ENCODE results near the gene CA10. TPM values are rescaled to one million over a fixed set of nuclear protein-coding genes. Genes with fewer than 3 reads are reported as not detected.

CA10 gene
- total and polyA plus RNA-seq, 2 donors (not counting 3 experiments of a cell fraction or from before 2014, with no cell fraction given), result not detected

DNA sequence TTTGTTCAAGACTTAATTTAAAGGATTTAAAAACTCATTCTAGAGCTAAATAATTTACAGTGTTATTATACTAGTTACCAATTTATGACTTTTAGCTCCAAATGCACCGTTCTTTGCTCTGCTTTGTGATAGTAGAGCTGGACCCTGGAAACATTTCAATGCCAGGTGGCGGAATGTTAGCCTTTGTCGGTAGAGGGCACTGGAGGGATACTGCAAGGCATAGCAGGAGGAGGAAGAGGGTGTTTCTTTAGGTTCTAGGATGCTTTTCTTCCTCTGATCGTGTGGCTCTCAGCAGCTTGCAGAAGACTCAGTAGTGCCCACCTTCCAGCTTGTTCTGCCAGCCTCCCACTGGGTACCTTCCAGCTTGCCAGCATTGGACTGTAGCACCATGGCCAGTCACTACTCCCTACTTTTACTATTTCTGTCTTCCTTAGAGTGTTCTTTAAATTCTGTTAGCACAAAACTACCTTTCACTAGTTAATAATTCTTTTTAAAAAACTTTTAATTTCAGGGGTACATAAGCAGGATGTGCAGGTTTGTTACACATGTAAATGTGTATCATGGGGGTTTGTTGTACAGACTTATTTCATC, 572.9 kb downstream of the CA10 start:
- POLR2A ChIA-PET, result no interaction called here
- dilution Hi-C loops (cut with MboI; ENCODE audit: extremely low pct_ligation_motif_present, low sequenced_read_pairs) (no loop called here), intact Hi-C loops (cut with micrococcal nuclease) (no loop called here)
- Histone ChIP-seq H3K9me3 (replicated peaks; ENCODE audit: control insufficient read depth, insufficient read depth, low read length) (no peaks in the 10 kb centered on the region), H3K4me3 (replicated peaks in 1 of 3; ENCODE audit: insufficient read depth in 1 of 3, low read depth in 1 of 3, low read length in 3 of 3) (no peak overlapping the region), H4K20me1 (replicated peaks; ENCODE audit: control insufficient read depth, extremely low read depth, insufficient read depth, low read length) (no peaks in the 10 kb centered on the region), H3K27ac (ENCODE audit: insufficient read depth, low read depth, low read length) (no peak overlapping the region), H3K9ac (replicated peaks; ENCODE audit: extremely low read depth, insufficient read depth, low read length) (no peak overlapping the region), H3K27me3 (ENCODE audit: control insufficient read depth in 2 of 2, insufficient read depth in 2 of 2, low read length in 2 of 2) (no peaks in the 10 kb centered on the region), H3K9me1 (replicated peaks; ENCODE audit: control insufficient read depth, extremely low read depth, insufficient read depth, low read length) (no peaks in the 10 kb centered on the region), H3K4me2 (ENCODE audit: insufficient read depth, low read length) (no peak overlapping the region), H3K36me3 (ENCODE audit: control insufficient read depth in 2 of 2, extremely low read depth in 1 of 2, insufficient read depth in 2 of 2, low read length in 2 of 2) (no peaks in the 10 kb centered on the region), H3K4me1 (ENCODE audit: control insufficient read depth, extremely low read depth, insufficient read depth, low read length) (no peaks in the 10 kb centered on the region), H2AFZ (ENCODE audit: low read depth, low read length) (no peak overlapping the region), H3K79me2 (ENCODE audit: control insufficient read depth, insufficient read depth, low read length) (no peaks in the 10 kb centered on the region)
- CTCF ChIA-PET, result no interaction called here
- BruUV-seq (replicated peaks), result no TSS peak
- DNase-seq (ENCODE audit: low read depth, low spot score), result no peak
- FAIRE-seq, result no peak
- TF ChIP-seq, protein P1, sequence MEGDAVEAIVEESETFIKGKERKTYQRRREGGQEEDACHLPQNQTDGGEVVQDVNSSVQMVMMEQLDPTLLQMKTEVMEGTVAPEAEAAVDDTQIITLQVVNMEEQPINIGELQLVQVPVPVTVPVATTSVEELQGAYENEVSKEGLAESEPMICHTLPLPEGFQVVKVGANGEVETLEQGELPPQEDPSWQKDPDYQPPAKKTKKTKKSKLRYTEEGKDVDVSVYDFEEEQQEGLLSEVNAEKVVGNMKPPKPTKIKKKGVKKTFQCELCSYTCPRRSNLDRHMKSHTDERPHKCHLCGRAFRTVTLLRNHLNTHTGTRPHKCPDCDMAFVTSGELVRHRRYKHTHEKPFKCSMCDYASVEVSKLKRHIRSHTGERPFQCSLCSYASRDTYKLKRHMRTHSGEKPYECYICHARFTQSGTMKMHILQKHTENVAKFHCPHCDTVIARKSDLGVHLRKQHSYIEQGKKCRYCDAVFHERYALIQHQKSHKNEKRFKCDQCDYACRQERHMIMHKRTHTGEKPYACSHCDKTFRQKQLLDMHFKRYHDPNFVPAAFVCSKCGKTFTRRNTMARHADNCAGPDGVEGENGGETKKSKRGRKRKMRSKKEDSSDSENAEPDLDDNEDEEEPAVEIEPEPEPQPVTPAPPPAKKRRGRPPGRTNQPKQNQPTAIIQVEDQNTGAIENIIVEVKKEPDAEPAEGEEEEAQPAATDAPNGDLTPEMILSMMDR (IDR thresholded peaks at IDR 0.05; ENCODE audit: extremely low read depth in 1 of 2, insufficient read depth in 1 of 2, low read depth in 1 of 2, low read length in 2 of 2), result no peak
- TF ChIP-seq FOS (IDR thresholded peaks at IDR 0.05; ENCODE audit: borderline replicate concordance, insufficient read depth, low read length) (no peak), EZH2 (IDR thresholded peaks at IDR 0.05; ENCODE audit: borderline replicate concordance, low read depth, low read length, severe bottlenecking) (no peak), JUN (IDR thresholded peaks at IDR 0.05; ENCODE audit: borderline replicate concordance, insufficient read depth, insufficient read length, low read depth) (no peak), POLR2AphosphoS5 (IDR thresholded peaks at IDR 0.05; ENCODE audit: insufficient read depth, low read depth, low read length) (no peak), POLR2A (IDR thresholded peaks at IDR 0.05; ENCODE audit: low read depth, low read length) (no peak), MYC (IDR thresholded peaks at IDR 0.05; ENCODE audit: low read depth, low read length) (no peak), GATA2 (IDR thresholded peaks at IDR 0.05; ENCODE audit: insufficient read depth, insufficient read length, low read depth, low read length) (no peak)
- TF ChIP-seq, protein P2, sequence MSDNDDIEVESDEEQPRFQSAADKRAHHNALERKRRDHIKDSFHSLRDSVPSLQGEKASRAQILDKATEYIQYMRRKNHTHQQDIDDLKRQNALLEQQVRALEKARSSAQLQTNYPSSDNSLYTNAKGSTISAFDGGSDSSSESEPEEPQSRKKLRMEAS (IDR thresholded peaks at IDR 0.05; ENCODE audit: insufficient read depth, insufficient read length), result no peak
